Ishikawa (cell line): ENCODE results near the gene HSD17B1.
A peak's percentile ranks its signal among the peaks of the same experiment; 100 is the strongest.

Experiments used
- CEBPB ChIP-seq: IDR thresholded peaks from 2 replicates; pipeline ENCODE4 v1.6.1; 2012
- CREB1 ChIP-seq: IDR thresholded peaks from 2 replicates; pipeline ENCODE4 v1.6.1; 2012; ENCODE audit warnings: low read depth
- EGR1 ChIP-seq: IDR thresholded peaks from 2 replicates; pipeline ENCODE4 v1.6.1; 2012
- EP300 ChIP-seq: IDR thresholded peaks from 2 replicates; pipeline ENCODE4 v1.6.1; 2012; ENCODE audit warnings: borderline replicate concordance
- MAX ChIP-seq: IDR thresholded peaks from 2 replicates; pipeline ENCODE4 v1.6.1; 2012
- NFIC ChIP-seq: IDR thresholded peaks from 2 replicates; pipeline ENCODE4 v1.6.1; 2012
- RAD21 ChIP-seq: IDR thresholded peaks from 2 replicates; pipeline ENCODE4 v1.6.1; 2012; ENCODE audit warnings: low read depth
- REST ChIP-seq: IDR thresholded peaks from 2 replicates; pipeline ENCODE4 v1.6.1; 2012; ENCODE audit warnings: low read depth, mild to moderate bottlenecking
- TAF1 ChIP-seq: IDR thresholded peaks from 2 replicates; pipeline ENCODE4 v1.6.1; 2012; ENCODE audit warnings: low read depth, mild to moderate bottlenecking
- TCF12 ChIP-seq: IDR thresholded peaks from 2 replicates; pipeline ENCODE4 v1.6.1; 2012; ENCODE audit warnings: low read depth
- USF1 ChIP-seq: IDR thresholded peaks from 2 replicates; pipeline ENCODE4 v1.6.1; 2012
- YY1 ChIP-seq: IDR thresholded peaks from 2 replicates; pipeline ENCODE4 v1.6.1; 2012; ENCODE audit warnings: low read depth
- ZBTB7A ChIP-seq: IDR thresholded peaks from 2 replicates; pipeline ENCODE4 v1.6.1; 2012; ENCODE audit warnings: low read depth

GRCh38 chr17:42536048-42536371 is 16.7 kb upstream of the HSD17B1 start, which contains the start of gene NAGLU:
- TF ChIP-seq CEBPB = no peak
- 0 out of 2 replicates have a peak, but pooled peaks have one; percentile 23 for TF ChIP-seq EGR1
- 0 out of 2 replicates have a peak, but pooled peaks have one; percentile 21 for TF ChIP-seq EP300
- peak; percentile 29 for TF ChIP-seq YY1
- peak; percentile 81 for TF ChIP-seq NFIC
- no peak for TF ChIP-seq REST
- TF ChIP-seq RAD21 = no peak
- no peak for TF ChIP-seq TAF1
- TF ChIP-seq MAX = peak; percentile 58; the same call in 1 of the 2 replicates
- 0 out of 2 replicates have a peak, but pooled peaks have one; percentile 78 for TF ChIP-seq ZBTB7A
- TF ChIP-seq CREB1 = no peak
- no peak for TF ChIP-seq TCF12
- peak; percentile 98 for TF ChIP-seq USF1
